ENCODE data around the gene TEKT4.

Gene TEKT4

GRCh38 chr2:94870440-94871225, 597 bp upstream of the TEKT4 start:
- no peak for DNase-seq (ENCODE audit: low spot score)
- peak; percentile 43 for TF ChIP-seq CTCF (IDR thresholded peaks at IDR 0.05; ENCODE audit: extremely low read depth, missing control alignments)

- no peak for TF ChIP-seq CTCF (IDR thresholded peaks at IDR 0.05; ENCODE audit: extremely low read depth, missing control alignments)
- DNase-seq (ENCODE audit: low spot score) = no peak
Observed at GRCh38 chr2:94872088-94872618, 923 bp downstream of the TEKT4 start.

- DNase-seq (ENCODE audit: low spot score) = no peak
- TF ChIP-seq CTCF (IDR thresholded peaks at IDR 0.05; ENCODE audit: extremely low read depth, missing control alignments) = no peak
Observed at GRCh38 chr2:94872676-94873361, 1.6 kb downstream of the TEKT4 start.

DNA sequence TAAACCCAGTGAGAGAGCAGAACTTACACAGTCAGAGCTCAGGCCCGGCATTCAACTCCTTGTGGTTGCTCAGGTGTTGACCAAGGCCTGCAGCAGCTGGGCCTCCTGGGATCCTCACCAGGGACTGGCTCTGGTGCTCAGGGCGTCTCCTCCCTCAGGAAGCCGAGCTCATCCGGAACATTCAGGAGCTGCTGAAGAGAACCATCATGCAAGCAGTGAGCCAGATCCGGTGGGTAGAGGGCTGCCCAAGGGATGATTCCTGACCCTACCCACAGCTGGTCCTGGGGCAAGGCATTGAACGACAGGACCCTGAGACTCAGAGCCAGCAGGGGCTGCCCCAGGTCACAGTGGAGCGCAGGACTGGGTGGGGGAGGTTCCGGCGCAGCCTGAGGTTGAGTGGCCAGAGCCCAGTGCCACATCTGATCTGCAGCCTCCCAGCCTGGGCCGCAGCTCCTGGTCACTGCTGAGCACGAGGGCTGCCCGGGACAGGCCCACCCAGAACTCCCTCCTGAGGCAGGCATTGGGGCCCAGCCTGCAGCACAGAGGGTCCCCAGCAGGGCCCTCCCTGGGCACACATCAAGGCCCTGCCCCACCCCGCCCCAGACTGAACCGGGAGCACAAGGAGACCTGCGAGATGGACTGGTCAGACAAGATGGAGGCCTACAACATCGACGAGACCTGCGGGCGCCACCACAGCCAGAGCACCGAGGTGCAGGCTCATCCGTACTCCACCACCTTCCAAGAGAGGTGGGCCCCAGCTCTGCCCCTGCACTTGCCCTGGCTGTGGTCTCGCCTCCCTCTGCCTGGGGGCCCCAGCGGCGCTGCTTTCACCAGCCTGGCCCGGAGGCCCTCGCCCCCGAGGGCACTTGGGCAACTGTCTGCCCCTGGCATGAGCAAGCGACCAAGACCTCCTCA, 2.4 kb downstream of the TEKT4 start:
- no peak for DNase-seq (ENCODE audit: low spot score)
- TF ChIP-seq CTCF (IDR thresholded peaks at IDR 0.05; ENCODE audit: extremely low read depth, missing control alignments) = no peak

GRCh38 chr2:94874277-94874997, 3.2 kb downstream of the TEKT4 start:
- peak; percentile 91 for DNase-seq (ENCODE audit: low spot score)

More at GRCh38 chr2:94874277-94874997, 3.2 kb downstream of the TEKT4 start:
- TF ChIP-seq CTCF (IDR thresholded peaks at IDR 0.05; ENCODE audit: extremely low read depth, missing control alignments) = peak; percentile 100
